Fibroblast of skin of left quadriceps (primary cell): Measurements from ENCODE around the gene GPX6.
"Not testable (repeated sequence)": the region's sequence is repeated elsewhere in the genome, so short reads cannot be mapped to it uniquely, and the experiment has no call there.

Experiments used
- DNase-seq, 2 experiments: peaks; one replicate each; pipeline ENCODE4 v3.0.0-alpha.2; 2013; ENCODE audit warnings: low read depth in 2 of 2

GPX6 gene, protein sequence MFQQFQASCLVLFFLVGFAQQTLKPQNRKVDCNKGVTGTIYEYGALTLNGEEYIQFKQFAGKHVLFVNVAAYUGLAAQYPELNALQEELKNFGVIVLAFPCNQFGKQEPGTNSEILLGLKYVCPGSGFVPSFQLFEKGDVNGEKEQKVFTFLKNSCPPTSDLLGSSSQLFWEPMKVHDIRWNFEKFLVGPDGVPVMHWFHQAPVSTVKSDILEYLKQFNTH

DNA sequence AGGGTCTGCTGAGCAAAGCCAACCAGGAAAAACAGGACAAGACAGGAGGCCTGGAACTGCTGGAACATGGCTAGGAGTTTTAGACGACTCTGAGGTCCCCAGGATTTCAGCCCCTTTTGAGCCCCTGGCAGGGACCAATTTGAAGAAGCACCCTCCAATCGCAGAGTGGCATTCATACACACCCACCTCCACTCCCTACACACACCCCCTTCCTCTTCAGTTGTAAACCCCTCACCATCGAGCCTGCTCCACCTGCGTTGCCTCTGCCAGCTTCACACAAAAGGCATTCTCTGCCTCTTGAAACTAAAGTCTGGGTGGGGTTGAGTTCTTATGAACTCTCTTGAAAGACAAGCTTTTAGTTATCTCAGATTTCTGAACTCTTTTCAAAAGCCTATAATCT, at the start of gene GPX6:
TSS of gene GPX6 (minus strand) at position 118 of the 400 bp plus-strand sequence. CDS start at position 68, 50 bp downstream.
- DNase-seq = no peak

DNA sequence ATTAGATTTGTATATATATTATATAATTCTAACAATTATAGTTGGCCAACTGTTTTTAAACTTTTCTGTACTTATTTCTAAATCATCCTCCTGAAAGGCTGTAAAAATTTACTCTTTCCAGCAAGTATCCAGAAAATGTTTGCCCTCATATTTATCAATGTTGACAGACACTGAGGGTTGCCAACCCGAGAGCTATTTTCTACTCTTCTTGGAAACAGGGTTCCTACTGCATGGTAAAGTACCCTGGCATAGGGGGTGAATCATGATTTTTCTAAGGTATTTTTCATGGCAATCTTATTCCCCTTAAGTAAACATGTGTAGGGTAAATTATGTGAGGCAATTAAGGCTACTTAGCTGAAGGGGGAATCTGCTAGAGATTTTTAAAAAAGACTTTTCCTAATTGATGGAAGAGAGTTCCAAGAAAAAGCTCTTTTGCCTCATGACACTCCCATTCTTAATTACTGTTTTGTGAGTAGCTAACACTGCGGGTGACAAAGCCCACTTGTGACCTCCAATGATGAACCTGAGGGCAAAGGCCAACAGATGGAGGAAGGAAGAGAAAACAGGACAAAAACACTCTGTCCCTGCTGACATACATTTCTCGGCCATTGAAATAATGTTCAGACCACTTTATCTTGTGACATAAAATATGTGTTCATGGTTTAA, 48.0 kb upstream of the GPX6 start:
- DNase-seq = no peak

DNA sequence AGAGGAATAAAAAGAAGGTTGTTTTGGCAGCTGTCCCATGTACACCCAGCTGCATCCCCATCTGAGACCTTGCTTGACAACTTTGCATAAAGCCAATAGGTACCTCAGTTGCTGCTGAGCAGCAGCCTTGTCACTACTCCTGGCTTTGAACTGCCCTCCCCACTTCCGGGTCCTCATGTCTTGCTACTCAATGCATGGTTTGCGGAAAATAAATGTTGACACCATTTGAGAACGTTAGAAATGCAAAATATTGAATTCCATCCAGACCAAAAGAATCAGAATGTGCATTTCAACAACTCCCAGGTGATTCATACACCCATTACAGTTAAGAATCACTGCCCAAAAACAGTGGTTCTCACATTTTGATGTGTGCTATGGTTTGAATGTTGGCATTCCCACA, 43.0 kb upstream of the GPX6 start:
- DNase-seq = no peak

- no peak for DNase-seq
These were observed 39.5 kb upstream of the GPX6 start for GRCh38 chr6:28555136-28555535.

GRCh38 chr6:28553986-28554881, 38.6 kb upstream of the GPX6 start:
- no peak for DNase-seq

DNA sequence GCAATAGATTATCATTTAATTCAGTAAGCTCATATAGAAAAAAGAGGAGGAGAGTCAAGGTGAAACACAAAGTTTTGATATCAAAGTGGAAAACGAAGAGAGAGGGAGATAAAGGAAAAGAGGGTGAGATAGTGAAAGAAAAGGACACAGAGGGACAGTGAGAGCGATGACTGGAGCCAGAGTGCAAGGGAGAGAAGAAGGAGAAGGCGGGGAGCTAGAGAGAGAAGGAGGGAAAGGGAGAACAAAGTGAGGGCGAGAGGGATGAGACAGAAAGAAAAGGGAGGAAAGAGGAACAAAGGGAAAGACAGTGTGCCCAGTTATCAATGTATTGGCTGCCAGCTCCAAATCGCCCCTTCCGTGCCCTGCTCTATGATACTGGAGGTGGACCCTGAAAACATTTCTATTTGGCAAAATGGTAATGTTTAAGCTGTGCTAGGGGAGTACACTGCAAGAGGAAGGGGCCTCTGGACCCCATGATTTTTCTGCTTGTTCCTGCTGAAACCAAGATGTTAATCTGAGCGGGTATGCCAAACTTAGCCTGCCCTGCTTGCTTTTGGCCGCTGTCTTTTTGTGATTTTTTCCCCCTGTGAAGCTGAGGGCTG, 37.9 kb upstream of the GPX6 start:
- no peak for DNase-seq

GRCh38 chr6:28551891-28552666, 36.5 kb upstream of the GPX6 start:
- DNase-seq = no peak

GRCh38 chr6:28547003-28547402, 31.4 kb upstream of the GPX6 start:
- DNase-seq = not testable (repeated sequence)

DNA sequence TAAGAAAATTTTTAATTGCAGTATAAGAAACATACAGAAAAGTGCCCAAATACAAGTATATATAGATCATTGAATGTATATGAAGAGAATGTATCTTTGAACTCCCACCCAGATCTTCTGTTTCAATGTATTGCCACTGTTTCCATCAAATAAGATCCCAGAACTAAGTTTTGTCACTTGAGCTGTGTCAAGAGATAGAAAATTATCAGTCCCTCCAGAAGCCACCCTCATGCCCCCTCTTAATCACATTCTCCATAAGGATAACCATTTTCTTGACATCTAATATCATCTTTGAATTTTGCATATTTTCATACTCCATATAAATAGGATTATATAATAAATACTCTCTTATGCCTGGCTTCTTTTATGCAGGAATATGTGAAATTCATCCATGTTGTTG, 30.4 kb upstream of the GPX6 start:
- no peak for DNase-seq

DNA sequence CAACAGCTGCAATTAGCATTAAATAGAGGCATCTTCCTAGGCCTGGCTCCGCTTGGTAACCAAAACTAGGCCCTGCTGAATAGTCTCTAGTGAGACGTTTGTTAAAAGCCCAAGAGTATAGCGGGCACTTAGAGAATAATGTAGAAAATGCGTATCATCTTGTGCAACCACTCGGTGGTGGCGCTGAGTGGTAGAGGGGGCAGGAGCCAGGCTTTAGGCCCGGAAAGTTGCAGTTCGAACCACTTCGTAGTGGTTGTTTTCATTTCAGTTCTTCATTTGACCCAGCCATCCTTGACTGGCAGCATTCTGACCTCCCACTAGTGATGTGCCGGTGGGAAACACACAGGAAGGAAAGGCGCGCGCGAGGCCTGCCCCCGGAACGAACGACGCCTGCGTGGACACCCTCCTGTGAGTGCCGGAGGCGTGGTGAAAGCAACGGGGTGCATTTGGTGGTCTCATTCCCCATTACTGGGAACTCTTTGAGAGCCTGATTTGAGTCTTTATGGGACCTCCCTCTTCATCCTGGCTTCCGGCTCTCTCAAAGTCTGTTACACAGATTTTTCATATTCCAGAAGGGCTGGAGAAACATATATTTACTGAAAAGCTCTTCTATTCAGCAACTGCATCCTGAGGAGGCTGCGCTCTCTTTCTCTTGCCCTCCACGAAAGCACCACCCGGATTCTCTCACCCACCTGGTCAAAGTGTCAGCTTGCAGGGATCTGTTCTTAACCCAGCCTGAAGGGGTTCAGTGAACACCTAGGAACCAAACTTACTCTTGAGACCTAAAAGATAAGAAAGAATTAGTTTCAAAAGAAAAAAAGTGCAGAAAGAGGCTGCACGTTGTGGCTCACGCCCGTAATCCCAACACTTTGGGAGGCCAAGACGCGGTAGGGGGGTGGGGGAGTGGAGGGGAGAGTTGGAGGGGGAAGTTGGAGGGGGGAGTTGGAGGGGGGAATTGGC, 28.3 kb upstream of the GPX6 start:
- no peak for DNase-seq

DNA sequence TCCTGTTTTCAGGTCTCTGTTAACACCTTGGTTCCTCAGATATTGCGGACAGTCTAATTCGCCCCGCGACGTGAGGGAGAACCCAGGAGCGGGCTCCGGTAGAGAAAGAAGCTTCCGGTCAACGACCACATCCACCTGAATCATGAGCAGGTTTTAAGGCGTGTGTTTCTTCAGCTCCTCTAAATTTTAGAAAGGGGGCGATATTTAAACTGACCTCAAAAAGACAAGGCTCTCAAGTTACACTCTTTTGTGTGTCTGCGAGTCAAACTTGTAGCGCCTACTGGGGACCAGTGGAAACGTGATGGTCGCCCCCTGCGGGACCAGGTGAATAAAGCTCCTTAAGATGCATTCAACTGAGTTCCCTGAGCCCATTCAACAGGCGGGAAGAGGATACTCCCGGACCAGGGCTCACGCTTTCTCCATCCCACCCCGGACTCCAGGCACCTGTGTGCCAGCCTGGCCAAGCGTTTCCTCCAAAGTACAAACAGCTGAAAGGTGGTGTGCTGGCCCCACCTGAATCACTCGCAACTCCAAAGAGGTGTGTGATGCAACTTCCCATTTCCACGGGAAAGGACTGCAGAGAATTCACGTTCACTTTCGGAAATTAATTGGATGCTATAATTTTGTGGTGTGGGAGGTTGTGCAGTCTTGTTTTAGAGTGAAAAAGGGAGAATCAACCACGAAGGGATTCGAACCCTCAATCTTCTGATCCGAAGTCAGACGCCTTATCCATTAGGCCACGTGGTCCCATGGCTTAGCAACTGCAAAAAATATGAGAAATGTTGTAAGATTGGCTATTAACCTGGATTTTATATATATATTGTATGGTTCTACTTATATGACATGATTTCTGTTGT, 27.1 kb upstream of the GPX6 start:
- DNase-seq = peak; percentile 70 to 72

- DNase-seq = no peak
These were observed 26.4 kb upstream of the GPX6 start for GRCh38 chr6:28541996-28542395.

- no peak for DNase-seq
These were observed 22.0 kb upstream of the GPX6 start for GRCh38 chr6:28537509-28538140.

DNA sequence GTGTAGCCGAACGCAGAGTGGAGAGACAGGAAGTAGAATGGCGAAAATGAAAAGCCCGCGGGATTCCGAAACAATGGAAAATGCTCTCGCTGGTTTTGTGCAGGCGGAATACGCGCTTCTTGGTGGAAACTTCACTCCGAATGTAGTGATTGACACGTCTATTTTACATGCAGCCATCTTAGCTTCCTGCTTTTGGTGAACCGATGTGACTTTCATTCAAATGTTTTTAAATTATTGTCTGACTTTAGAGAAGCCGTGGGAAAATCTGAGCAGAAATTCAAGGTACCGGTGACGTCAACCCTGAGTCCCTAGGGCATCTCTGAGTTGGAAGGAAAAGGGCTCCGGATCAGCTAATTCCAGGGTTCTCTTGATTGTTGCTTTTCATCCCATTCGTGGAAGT, 21.5 kb upstream of the GPX6 start:
- DNase-seq = no peak

DNA sequence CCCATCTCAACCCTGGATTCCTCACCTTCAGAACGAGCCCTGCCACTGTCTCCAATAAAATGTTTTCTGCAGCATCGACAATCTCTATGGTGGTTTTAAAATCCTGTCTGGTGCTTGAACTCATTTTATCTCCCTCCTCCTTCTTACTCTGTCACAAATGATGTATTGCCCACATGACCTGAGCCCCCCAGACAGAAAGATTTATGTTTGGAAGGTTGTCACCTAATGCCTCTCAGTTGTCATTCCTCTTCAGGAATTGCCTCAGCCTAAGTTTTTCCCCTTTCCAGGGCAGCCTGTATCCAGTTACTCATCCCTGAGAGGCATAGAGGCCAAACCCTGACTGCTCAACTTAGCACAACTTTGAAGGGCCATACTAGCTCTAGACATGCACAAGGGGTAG, 19.3 kb upstream of the GPX6 start:
- DNase-seq = no peak

- DNase-seq = no peak
These were observed 18.7 kb upstream of the GPX6 start for GRCh38 chr6:28534306-28534705.

DNA sequence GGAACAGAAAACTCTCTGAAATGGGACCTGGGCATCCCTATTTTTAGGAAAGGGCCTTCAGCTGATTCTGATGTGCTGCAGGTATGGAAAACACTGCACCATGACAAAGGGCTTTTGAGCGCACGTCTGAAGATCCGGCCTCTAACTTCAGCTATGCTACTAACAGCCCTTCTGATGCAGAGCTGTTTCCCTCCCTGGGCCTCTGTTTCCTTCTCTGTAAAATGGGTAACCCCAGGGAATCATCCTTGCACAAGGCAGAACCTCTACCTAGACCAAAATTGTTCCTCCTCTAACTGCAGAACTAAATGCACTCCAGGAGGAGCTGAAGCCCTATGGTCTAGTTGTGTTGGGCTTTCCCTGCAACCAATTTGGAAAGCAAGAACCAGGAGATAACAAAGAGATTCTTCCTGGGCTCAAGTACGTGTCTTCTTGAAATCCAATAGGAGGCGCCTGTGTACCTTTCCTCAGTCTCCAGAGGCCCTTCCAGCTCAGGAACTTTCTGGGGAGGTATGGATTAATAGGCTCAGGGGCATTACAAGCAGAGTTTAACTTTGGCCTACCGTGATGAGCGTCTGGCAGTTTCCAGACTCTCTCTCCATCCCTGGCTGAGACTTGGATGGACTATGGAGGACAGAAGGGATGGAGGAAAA, 16.0 kb upstream of the GPX6 start:
- no peak for DNase-seq

DNA sequence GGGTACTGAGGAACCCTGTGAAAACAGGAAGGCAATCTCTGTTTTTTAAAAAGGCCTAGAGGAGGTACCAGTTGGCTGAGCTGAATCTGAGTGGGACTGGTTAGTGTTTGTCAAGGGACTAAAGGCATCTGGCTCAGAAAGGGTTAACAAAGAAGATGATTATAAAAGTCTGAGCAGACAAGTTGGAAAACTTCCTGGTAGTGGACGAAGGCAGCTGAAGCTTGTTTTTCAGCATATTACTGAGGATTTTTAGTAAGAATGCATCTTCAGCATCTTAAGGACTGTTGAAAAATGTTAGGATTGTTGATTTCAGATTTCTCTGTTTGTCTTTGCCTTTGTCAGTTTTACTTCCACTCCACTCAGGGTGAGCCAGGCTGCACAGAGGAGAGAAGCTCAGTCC, 15.2 kb upstream of the GPX6 start:
- DNase-seq = no peak
